Stomach (tissue), 4 donors: Measurements from ENCODE around the gene WIZ.

Source experiments
- CTCF ChIP-seq, 7 experiments: fragments of 450-650 bp in 4 of 7; fragments of 200-600 bp in 3 of 7; sonication (generic) in 3 of 7; IDR thresholded peaks; one replicate each; pipeline ENCODE4 v1.5.1; 2016 to 2019; ENCODE audit warnings: antibody characterized with exemption in 7 of 7, control low read depth in 2 of 7, mild to moderate bottlenecking in 1 of 7
- EP300 ChIP-seq: sonication (generic); formaldehyde crosslinking; IDR thresholded peaks from one replicate; pipeline ENCODE4 v1.6.1; 2017; ENCODE audit warnings: antibody characterized with exemption
- POLR2A ChIP-seq, 4 donors: fragments of 450-650 bp; IDR thresholded peaks; one replicate each; pipeline ENCODE4 v1.6.1; 2016; ENCODE audit warnings: antibody characterized with exemption in 4 of 4, control low read depth in 2 of 4, mild to moderate bottlenecking in 1 of 4, moderate library complexity in 1 of 4

GRCh38 chr19:15468675-15469512 is 19.1 kb upstream of the WIZ start:
- no peak for TF ChIP-seq CTCF (IDR thresholded peaks at IDR 0.05)
- TF ChIP-seq EP300 = no peak
- no peak for TF ChIP-seq POLR2A (IDR thresholded peaks at IDR 0.05)
